ENCODE results near the gene PCSK2.

DNA sequence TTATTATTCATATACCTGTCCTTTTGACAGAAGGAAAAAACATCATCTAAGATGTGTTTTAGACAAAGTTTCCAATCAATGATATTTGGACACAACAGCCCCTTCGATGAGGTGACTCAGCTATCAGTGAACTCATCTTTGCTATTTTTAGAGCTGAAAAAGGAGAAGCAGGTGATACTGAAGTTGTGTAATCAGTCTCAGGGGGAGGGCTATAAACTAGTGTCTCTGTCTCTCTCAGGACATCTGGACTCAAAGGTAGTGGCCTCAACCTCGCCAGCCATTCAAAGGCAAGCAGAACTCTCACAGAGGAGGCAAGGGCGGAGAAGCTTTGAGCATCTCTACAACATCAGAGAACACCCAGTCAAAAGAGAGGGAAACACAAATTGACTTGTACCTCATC lies 168.9 kb downstream of the PCSK2 start:
- TF ChIP-seq, protein P1, sequence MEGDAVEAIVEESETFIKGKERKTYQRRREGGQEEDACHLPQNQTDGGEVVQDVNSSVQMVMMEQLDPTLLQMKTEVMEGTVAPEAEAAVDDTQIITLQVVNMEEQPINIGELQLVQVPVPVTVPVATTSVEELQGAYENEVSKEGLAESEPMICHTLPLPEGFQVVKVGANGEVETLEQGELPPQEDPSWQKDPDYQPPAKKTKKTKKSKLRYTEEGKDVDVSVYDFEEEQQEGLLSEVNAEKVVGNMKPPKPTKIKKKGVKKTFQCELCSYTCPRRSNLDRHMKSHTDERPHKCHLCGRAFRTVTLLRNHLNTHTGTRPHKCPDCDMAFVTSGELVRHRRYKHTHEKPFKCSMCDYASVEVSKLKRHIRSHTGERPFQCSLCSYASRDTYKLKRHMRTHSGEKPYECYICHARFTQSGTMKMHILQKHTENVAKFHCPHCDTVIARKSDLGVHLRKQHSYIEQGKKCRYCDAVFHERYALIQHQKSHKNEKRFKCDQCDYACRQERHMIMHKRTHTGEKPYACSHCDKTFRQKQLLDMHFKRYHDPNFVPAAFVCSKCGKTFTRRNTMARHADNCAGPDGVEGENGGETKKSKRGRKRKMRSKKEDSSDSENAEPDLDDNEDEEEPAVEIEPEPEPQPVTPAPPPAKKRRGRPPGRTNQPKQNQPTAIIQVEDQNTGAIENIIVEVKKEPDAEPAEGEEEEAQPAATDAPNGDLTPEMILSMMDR (IDR thresholded peaks at IDR 0.05; ENCODE audit: low read length) = no peak
- no peak for TF ChIP-seq EZH2phosphoT487 (IDR thresholded peaks at IDR 0.05; ENCODE audit: low read length)
